Measurements from ENCODE around the gene FCER2.

FCER2 gene

GRCh38 chr19:7676854-7677253 lies 25.1 kb downstream of the FCER2 start, which contains the start of gene MCEMP1:
MCEMP1 (plus strand) TSS chr19:7677090; CDS start chr19:7677121, 31 bp downstream.
- DNase-seq (ENCODE audit: low read depth) = no peak

DNA sequence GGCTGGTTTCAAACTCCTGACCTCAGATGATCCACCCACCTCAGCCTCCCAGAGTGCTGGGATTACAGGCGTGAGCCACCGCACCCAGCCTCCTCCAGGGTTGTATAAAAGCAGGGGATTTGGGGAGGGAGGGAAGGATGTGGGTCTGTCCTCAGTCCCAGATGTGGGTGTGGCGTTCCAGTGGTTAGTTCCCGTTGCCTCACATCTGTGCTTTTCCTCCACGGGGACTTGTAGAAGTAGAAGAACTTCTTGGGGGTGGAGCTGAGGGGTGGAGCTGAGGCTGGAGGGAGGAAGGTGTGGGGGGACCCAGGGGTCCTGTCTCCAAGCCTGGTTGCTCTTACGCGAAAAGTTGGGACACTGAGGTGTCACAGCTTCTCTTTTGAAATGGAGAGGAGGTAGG lies 25.6 kb downstream of the FCER2 start:
- DNase-seq (ENCODE audit: low read depth) = no peak

- no peak for DNase-seq (ENCODE audit: low read depth)
These were observed 27.6 kb downstream of the FCER2 start for GRCh38 chr19:7674010-7675005.

- no peak for DNase-seq (ENCODE audit: low read depth)
These were observed 29.4 kb downstream of the FCER2 start for GRCh38 chr19:7672522-7672921.

- DNase-seq (ENCODE audit: low read depth) = no peak
These were observed 31.1 kb downstream of the FCER2 start for GRCh38 chr19:7670790-7671189.

DNA sequence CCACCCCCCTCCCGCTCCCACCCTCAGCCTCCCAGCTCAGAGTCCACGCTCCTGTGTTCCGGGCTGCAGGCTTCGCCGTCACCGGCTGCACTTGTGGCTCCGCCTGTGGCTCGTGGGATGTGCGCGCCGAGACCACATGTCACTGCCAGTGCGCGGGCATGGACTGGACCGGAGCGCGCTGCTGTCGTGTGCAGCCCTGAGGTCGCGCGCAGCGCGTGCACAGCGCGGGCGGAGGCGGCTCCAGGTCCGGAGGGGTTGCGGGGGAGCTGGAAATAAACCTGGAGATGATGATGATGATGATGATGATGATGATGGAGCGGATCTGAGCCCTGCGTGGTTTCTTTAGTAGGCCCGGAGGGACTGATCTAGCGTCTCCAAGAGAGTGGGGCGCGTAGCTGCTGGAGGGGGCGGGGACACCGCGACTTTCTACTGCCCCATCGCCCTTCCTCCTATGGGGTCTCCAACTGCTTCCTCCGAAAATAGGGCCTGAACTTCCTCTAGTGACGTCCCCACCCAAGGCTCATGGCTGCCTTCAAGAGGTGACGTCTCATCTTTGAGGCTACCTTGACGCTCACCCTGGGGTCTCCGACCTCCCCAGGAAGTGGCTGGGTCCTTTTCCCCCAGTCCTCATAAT lies 31.7 kb downstream of the FCER2 start:
- DNase-seq (ENCODE audit: low read depth) = no peak

- no peak for DNase-seq (ENCODE audit: low read depth)
These were observed 32.3 kb downstream of the FCER2 start for GRCh38 chr19:7669641-7670040.

- DNase-seq (ENCODE audit: low read depth) = no peak
These were observed 33.1 kb downstream of the FCER2 start, which contains the start of gene RETN for GRCh38 chr19:7668842-7669241. RETN (plus strand) TSS chr19:7669049; CDS start chr19:7669327, 278 bp downstream.

- no peak for DNase-seq (ENCODE audit: low read depth)
These were observed 36.9 kb downstream of the FCER2 start for GRCh38 chr19:7665076-7665475.

- DNase-seq (ENCODE audit: low read depth) = no peak
These were observed 38.2 kb downstream of the FCER2 start for GRCh38 chr19:7663706-7664105.

DNA sequence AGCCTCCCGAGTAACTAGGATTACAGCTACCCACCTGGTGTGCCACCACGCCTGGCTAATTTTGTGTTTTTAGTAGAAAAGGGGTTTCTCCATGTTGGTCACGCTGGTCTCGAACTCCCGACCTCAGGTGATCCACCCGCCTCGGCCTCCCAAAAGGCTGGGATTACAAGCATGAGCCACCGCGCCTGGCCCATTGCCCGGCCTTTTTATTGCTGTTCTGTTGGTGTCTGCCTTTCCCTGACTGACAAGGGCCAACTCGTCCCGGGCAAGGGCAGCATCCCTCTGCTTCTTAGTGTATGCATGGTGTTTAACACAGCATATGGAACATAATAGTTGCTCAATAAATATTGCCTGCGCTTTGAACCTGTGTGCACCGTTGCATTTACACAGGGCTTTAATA lies 39.3 kb downstream of the FCER2 start:
- DNase-seq (ENCODE audit: low read depth) = no peak

DNA sequence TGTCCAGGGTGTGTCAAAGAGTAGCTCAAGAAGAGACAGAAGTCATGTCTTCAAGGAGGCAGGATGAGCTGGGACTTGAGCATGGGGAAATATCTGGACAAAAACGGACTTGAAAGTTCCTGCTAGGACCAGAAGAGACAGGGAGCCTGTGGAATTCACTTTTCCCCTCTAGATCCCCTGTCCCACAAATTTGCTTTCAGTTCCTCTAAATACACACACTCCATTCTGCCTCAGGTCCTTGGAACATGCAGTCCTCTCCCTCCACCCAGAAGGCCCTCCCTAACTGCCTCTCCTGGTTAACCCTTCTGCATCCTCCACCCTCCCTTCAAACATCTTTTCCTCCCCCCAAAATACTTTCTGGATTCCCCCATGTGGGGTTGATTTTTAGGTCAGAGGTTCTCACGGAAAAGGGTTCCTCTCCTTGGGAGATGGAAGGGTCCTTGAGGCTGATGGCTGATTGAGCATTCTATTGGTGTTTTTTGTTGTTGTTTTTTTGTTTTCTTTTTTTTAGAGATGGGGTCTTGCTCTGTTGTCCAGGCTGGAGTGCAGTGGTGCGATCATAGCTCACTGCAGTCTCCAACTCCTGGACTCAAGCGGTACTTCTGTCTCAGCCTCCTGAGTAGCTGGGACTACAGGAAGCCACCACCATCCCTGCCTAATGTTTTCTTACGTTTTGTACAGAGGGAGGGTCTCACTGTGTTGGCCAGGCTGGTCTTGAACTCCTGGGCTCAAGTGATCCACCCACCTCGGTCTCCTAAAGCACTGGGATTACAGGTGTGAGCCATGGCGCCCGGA lies 40.0 kb downstream of the FCER2 start:
- no peak for DNase-seq (ENCODE audit: low read depth)

- DNase-seq (ENCODE audit: low read depth) = no peak
These were observed 43.7 kb downstream of the FCER2 start for GRCh38 chr19:7658219-7658686.

GRCh38 chr19:7657131-7657751 lies 44.7 kb downstream of the FCER2 start:
- no peak for DNase-seq (ENCODE audit: low read depth)

DNA sequence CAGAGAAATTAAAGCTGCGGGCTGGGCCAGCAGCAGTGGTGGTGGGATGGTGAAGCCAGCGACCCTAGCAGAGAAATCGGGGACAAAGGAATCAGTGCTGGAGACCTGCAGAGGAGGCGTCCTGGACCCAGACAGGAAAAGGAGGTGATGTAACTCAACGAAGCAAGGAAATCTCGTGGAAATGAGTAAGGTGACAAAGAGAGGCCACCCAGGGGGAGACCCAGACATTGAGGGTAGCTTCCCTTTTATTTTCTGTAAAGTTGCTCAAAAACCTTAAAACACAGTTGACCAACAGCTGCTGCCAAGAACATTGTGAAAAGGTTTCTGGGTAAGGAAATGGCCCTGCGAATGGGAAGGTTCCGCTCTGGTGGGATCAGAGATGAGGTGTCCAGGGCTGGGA lies 46.4 kb downstream of the FCER2 start:
- no peak for DNase-seq (ENCODE audit: low read depth)

DNA sequence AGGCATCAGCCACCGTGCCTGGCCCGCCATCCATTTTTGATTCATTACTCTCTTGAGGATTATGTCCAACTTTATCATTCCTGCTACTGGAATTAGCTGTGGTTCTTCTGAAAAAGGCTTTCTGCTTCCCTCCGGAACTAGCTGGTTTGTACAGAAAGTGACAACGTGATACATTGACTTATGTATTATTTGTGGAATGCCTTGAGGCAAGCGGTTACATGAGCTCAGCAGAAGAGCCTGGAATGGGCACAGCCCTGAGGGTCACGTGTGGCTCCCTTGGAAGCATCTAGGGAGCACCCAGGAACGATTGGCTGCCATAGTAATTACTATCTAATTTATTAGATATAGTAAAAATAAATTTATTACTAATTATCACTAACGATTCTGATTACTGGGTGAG lies 47.5 kb downstream of the FCER2 start:
- DNase-seq (ENCODE audit: low read depth) = no peak

- DNase-seq (ENCODE audit: low read depth) = peak; percentile 76
These were observed 49.8 kb downstream of the FCER2 start for GRCh38 chr19:7652061-7652641.

GRCh38 chr19:7650148-7650547 lies 51.8 kb downstream of the FCER2 start:
- no peak for DNase-seq (ENCODE audit: low read depth)

DNA sequence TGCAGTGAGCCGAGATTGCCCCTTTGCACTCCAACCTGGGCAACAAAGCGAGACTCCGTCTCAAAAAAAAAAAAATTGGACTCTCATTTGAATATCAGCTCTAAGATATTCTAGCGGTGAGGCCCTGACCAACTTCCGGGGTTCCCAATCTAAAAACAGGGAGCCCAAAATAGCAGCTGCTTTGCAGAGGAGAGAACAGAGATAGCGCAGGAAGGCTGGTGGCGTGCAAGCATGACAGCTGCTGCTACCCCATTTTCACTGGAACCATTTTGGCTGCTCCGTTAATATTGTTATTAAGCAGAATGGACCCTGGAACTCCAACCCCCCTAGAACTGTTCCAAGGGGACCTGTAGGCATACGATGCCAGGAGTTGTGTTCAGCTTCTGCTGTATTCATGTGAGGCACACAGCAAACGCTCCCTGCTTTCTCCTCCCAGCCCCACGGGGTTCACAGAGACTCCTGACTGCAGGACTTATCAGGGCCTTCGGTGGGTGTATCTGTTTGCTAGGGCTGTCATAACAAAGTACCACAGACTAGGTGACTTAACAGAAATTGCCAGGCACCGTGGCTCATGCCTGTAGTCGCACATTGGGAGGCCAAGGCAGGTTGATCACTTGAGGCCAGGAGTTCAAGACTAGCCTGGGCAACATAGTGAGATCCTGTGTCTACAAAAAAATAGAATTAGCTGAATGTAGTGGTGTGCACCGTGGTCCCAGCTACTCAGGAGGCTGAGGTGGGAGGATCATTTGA lies 53.5 kb downstream of the FCER2 start:
- no peak for DNase-seq (ENCODE audit: low read depth)

GRCh38 chr19:7647156-7647555 lies 54.8 kb downstream of the FCER2 start:
- no peak for DNase-seq (ENCODE audit: low read depth)

DNA sequence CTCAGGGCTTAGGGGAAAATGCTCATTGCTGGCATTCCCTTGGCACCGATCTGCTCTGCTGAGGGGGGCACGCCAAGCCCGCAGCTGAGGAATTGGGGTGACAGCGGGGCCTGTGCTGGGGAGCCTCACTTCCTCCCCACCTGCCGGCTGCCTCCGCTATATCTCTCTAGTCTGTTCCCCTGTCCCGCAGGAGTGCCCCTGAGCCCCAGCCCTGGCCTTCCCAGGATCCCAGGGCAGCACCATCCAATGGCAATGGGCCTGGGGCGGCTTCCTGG lies 55.6 kb downstream of the FCER2 start:
- DNase-seq (ENCODE audit: low read depth) = no peak
